HCT116 (cell line): ENCODE data around the gene AKAP8. TPM values are rescaled to one million over a fixed set of nuclear protein-coding genes. Genes with fewer than 3 reads are reported as not detected.

ENCODE experiments used
- ATAC-seq: fragments of 200-7000 bp; cut with Tn5 transposase; 2 replicates; pipeline ENCODE4 v1.9.1; 2020; ENCODE audit warnings: mild to moderate bottlenecking, moderate library complexity
- BruUV-seq: library from RNA; stranded (reverse); fragments of 400-500 nt; replicated peaks from 2 replicates; lab custom pipeline; 2021; lab: Mats Ljungman, UMichigan
- CTCF ChIA-PET: fragments of 300-600 bp; sonication (Branson Sonifier 250); formaldehyde crosslinking; loops from one replicate; lab custom pipeline; 2021; ENCODE audit warnings: antibody characterized with exemption; lab: Charles Lee
- POLR2A ChIA-PET: fragments of 300-600, 350-600 bp; sonication (Branson Sonifier 250); formaldehyde crosslinking; loops from one replicate; lab custom pipeline; 2021; ENCODE audit warnings: antibody characterized with exemption; lab: Charles Lee
- RAD21 ChIA-PET, 2 experiments: fragments of 300-600 bp; sonication (Branson Sonifier 250); formaldehyde crosslinking; loops; one replicate each; lab custom pipeline; 2023; ENCODE audit warnings: low total read pairs in 2 of 2; ENCODE audit not compliant: uncharacterized antibody in 2 of 2, unreplicated experiment in 2 of 2, low non-redundant PET in 1 of 2; lab: Charles Lee
- DNase-seq: peaks from one replicate; pipeline ENCODE4 v3.0.0-alpha.2; 2010; ENCODE audit warnings: low read depth, low spot score
- H2AFZ ChIP-seq: fragments of 200-600 bp; shearing (Covaris generic), sonication (generic); 2 replicates; pipeline ENCODE4 v1.6.1; 2017; ENCODE audit warnings: low read depth, mixed run types, mixed read lengths, antibody characterized with exemption, low read length; ENCODE audit not compliant: poor library complexity, severe bottlenecking
- H3K27ac ChIP-seq: 2 replicates; pipeline ENCODE4 v1.5.1; 2012; ENCODE audit warnings: low read depth, low read length
- H3K27me3 ChIP-seq: fragments of 200-600 bp; sonication (generic); 2 replicates; pipeline ENCODE4 v1.6.1; 2016; ENCODE audit warnings: mixed run types, low read length, mixed read lengths; ENCODE audit not compliant: insufficient read depth
- H3K36me3 ChIP-seq, 2 experiments: fragments of 200-500 bp in 1 of 2; fragments of 200-600 bp in 1 of 2; sonication (Bioruptor generic) in 1 of 2; sonication (generic) in 1 of 2; 2 replicates each; pipeline versions ENCODE4 v1.5.1 to v1.6.1; 2014 to 2016; ENCODE audit warnings: low read length in 2 of 2, inconsistent platforms in 1 of 2, mixed read lengths in 1 of 2, mixed run types in 1 of 2; ENCODE audit not compliant: insufficient read depth in 2 of 2, control insufficient read depth in 1 of 2
- H3K4me1 ChIP-seq, 2 experiments: fragments of 200-600 bp in 1 of 2; sonication (generic) in 1 of 2; 2 replicates each; pipeline versions ENCODE4 v1.5.1 to v1.6.1; 2012 to 2017; ENCODE audit warnings: low read length in 2 of 2, inconsistent platforms in 1 of 2, mild to moderate bottlenecking in 1 of 2, mixed read lengths in 1 of 2, mixed run types in 1 of 2, moderate library complexity in 1 of 2; ENCODE audit not compliant: insufficient read depth in 2 of 2, control insufficient read depth in 1 of 2
- H3K4me2 ChIP-seq: fragments of 200-600 bp; sonication (generic); 2 replicates; pipeline ENCODE4 v1.6.1; 2017; ENCODE audit warnings: mixed run types, low read length, mixed read lengths
- H3K4me3 ChIP-seq, 2 experiments: fragments of 200-600 bp in 1 of 2; sonication (generic) in 1 of 2; replicated peaks in 1 of 2; 2 replicates each; pipeline ENCODE4 v1.5.1; 2011 to 2016; ENCODE audit warnings: low read length in 2 of 2, control low read depth in 1 of 2, low read depth in 1 of 2, mild to moderate bottlenecking in 1 of 2, mixed read lengths in 1 of 2, mixed run types in 1 of 2
- H3K79me2 ChIP-seq: fragments of 200-600 bp; sonication (generic); 2 replicates; pipeline ENCODE4 v1.6.1; 2017; ENCODE audit warnings: mild to moderate bottlenecking, mixed run types, low read length, moderate library complexity, mixed read lengths; ENCODE audit not compliant: insufficient read depth
- H3K9ac ChIP-seq: fragments of 200-600 bp; sonication (generic); 2 replicates; pipeline ENCODE4 v1.6.1; 2016; ENCODE audit warnings: low read length, mixed read lengths
- H3K9me2 ChIP-seq: fragments of 200-600 bp; sonication (generic), shearing (Covaris generic); 2 replicates; pipeline ENCODE4 v1.6.1; 2017; ENCODE audit warnings: mixed run types, mild to moderate bottlenecking, moderate library complexity; ENCODE audit not compliant: insufficient read depth
- H3K9me3 ChIP-seq, 2 experiments: fragments of 200-500 bp in 1 of 2; fragments of 200-600 bp in 1 of 2; sonication (Bioruptor generic) in 1 of 2; sonication (generic) in 1 of 2; 2 replicates each; pipeline ENCODE4 v1.6.1; 2014 to 2017; ENCODE audit warnings: low read length in 2 of 2, mixed read lengths in 2 of 2, inconsistent platforms in 1 of 2, low read depth in 1 of 2, mild to moderate bottlenecking in 1 of 2, mixed run types in 1 of 2, moderate library complexity in 1 of 2; ENCODE audit not compliant: control insufficient read depth in 1 of 2, insufficient read depth in 1 of 2
- H4K20me1 ChIP-seq: fragments of 200-600 bp; sonication (generic), shearing (Covaris generic); 2 replicates; pipeline ENCODE4 v1.6.1; 2017; ENCODE audit warnings: mixed run types, mild to moderate bottlenecking, moderate library complexity; ENCODE audit not compliant: insufficient read depth
- EZH2 ChIP-seq: fragments of 200-600 bp; sonication (generic); IDR thresholded peaks from 2 replicates; pipeline ENCODE4 v1.6.1; 2017; ENCODE audit warnings: antibody characterized with exemption, mixed run types
- POLR2A ChIP-seq: IDR thresholded peaks from 2 replicates; pipeline ENCODE4 v1.7.0; 2011; ENCODE audit warnings: borderline replicate concordance; ENCODE audit not compliant: insufficient read depth, insufficient read length; ENCODE audit errors: extremely low read depth
- POLR2AphosphoS5 ChIP-seq: IDR thresholded peaks from 2 replicates; pipeline ENCODE4 v1.6.1; 2011; ENCODE audit warnings: mild to moderate bottlenecking, low read depth, low read length, moderate library complexity
- SP1 ChIP-seq: IDR thresholded peaks from 2 replicates; pipeline ENCODE4 v1.6.1; 2012; ENCODE audit warnings: low read depth
- TCF7L2 ChIP-seq: IDR thresholded peaks from 2 replicates; pipeline ENCODE4 v1.7.0; 2011; ENCODE audit warnings: borderline replicate concordance, inconsistent platforms; ENCODE audit not compliant: insufficient read depth, insufficient read length; ENCODE audit errors: extremely low read depth
- ZFX ChIP-seq: fragments of 450-650 bp; IDR thresholded peaks from 2 replicates; pipeline ENCODE4 v1.6.1; 2017
- intact Hi-C: fragments of 100-400 bp; cut with micrococcal nuclease; formaldehyde crosslinking; loops from 2 replicates; pipeline ENCODE4 v1.10.0; 2022
- total RNA-seq: library from RNA; stranded (reverse); gene quantifications from one replicate; pipeline ENCODE4 v1.2.1, GENCODE V29; 2021; ENCODE audit not compliant: unreplicated experiment
- TF ChIP-seq, protein P1 (sequence below): IDR thresholded peaks from 2 replicates; pipeline ENCODE4 v1.6.1; 2012
- TF ChIP-seq, protein P2 (sequence below), 3 experiments: fragments of 200-600 bp in 1 of 3; sonication (generic) in 1 of 3; IDR thresholded peaks in 2 of 3; conservative IDR thresholded peaks in 1 of 3; 2 replicates each; pipeline ENCODE4 v1.5.1; 2012 to 2017; ENCODE audit warnings: low read depth in 2 of 3, low read length in 2 of 3, antibody characterized with exemption in 1 of 3, borderline replicate concordance in 1 of 3, control low read depth in 1 of 3, mild to moderate bottlenecking in 1 of 3, mixed read lengths in 1 of 3, mixed run types in 1 of 3, moderate library complexity in 1 of 3; ENCODE audit not compliant: insufficient read depth in 1 of 3

Gene AKAP8
- total RNA-seq, 1 experiment from 2014 or later: 50.6 TPM

DNA sequence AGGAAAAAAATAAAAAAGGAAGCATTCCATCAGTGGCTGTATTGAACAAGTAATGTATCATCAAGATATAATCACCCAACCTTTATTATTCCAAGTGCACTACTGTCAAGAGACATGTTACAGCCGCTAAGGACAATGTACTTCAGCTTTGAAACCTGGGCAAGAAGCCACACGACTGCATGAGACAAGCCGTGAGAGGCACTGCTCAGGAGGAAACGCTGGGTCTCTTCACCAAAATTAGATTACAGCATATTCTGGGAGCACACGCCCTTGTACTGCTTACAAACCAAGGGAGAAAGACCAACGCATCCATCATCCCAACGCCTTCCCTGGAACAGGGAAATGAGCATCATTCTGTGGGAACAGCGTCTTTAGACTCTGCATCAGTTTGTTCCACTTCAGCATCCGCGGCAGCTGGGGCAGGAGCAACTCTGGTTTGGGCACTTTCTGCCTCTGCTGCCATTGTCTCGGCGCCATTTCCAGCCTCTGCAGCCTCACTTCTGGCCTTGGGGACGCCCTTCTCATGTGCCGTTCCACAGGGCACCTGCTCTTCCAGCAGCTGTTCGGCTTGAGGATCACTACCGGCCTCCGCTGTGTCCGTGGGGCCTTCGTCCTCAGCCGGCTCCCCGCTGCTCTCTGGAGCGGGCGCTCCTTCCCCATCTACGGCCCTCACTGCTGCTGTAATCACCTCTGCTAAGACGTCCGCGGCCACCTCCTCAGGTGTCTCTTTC is 24.9 kb downstream of the AKAP8 start:
- Histone ChIP-seq H3K9me2 (no peaks in the 10 kb centered on the region), H3K79me2 (no peaks in the 10 kb centered on the region), H3K27ac (no peak overlapping the region), H3K9ac (no peak overlapping the region), H2AFZ (no peak overlapping the region), H4K20me1 (no peaks in the 10 kb centered on the region), H3K27me3 (no peaks in the 10 kb centered on the region), H3K4me2 (no peak overlapping the region), H3K9me3 (no peaks in the 10 kb centered on the region), H3K4me3 (no peak overlapping the region), H3K36me3 (peaks cover 36 to 39% of the 10 kb centered on the region in 2 experiments), H3K4me1 (no peaks in the 10 kb centered on the region)
- TF ChIP-seq SP1: no peak
- no peak for TF ChIP-seq POLR2A
- TF ChIP-seq, protein P1, sequence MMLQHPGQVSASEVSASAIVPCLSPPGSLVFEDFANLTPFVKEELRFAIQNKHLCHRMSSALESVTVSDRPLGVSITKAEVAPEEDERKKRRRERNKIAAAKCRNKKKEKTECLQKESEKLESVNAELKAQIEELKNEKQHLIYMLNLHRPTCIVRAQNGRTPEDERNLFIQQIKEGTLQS: no peak
- TF ChIP-seq POLR2AphosphoS5: no peak
- no peak for TF ChIP-seq EZH2
- TF ChIP-seq, protein P2, sequence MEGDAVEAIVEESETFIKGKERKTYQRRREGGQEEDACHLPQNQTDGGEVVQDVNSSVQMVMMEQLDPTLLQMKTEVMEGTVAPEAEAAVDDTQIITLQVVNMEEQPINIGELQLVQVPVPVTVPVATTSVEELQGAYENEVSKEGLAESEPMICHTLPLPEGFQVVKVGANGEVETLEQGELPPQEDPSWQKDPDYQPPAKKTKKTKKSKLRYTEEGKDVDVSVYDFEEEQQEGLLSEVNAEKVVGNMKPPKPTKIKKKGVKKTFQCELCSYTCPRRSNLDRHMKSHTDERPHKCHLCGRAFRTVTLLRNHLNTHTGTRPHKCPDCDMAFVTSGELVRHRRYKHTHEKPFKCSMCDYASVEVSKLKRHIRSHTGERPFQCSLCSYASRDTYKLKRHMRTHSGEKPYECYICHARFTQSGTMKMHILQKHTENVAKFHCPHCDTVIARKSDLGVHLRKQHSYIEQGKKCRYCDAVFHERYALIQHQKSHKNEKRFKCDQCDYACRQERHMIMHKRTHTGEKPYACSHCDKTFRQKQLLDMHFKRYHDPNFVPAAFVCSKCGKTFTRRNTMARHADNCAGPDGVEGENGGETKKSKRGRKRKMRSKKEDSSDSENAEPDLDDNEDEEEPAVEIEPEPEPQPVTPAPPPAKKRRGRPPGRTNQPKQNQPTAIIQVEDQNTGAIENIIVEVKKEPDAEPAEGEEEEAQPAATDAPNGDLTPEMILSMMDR (IDR thresholded peaks at IDR 0.05 in 2 of 3, conservative IDR thresholded peaks at IDR 0.05 in 1 of 3; ENCODE audit: borderline replicate concordance in 1 of 3, insufficient read depth in 1 of 3, low read depth in 2 of 3, low read length in 2 of 3): no peak
- no peak for TF ChIP-seq TCF7L2
- TF ChIP-seq ZFX: no peak
- ChIA-PET POLR2A (no interaction called here), RAD21 (no interaction called here), CTCF (no interaction called here)
- no peak for DNase-seq
- no TSS peak for BruUV-seq
- no peak for ATAC-seq
- intact Hi-C loops: no loop called here
